ENCODE results near the gene CLSTN1.

CLSTN1 gene

DNA sequence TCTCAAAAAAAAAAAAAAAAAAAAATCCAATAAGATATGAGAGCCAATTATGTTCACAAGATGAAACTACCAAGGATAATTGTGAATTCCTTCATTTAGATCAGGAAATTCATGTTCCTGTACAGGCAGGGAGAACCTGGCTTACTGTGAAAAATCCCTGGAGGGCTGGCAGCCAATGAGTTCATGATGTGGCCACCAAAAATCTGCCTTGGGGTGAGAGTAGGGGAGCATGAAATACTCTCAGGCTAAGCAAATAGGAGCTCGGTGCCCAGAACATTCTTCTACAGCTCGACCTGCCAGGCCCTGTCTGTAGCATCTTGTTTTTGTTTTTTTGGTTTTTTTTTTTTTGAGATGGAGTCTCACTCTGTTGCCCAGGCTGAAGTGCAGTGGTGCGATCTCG lies 122.1 kb downstream of the CLSTN1 start:
- in situ Hi-C loops (cut with MboI; ENCODE audit: low pct_unique_long_range_greater_than_20kb, low sequenced_read_pairs), result no loop called here
- no peak for DNase-seq

DNA sequence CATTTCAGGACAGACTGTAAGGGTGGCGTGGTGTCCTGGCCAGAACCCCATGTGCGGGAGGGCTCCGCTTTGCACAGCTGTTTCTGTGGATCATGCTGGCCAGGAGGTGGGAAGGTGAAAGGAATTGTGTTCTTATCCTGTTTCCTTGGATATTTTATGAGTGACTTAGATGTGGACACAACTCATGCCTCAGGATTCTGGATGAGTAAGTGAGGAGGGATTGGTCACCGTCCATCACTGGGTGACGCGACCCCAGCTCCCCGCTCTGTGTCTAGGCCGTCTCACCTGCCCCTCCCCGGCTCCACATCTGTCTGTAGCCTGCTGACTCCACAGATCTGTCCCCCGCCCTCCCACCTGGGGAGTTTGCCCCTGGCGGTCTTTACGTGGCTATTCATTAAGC lies 123.4 kb downstream of the CLSTN1 start:
- in situ Hi-C loops (cut with MboI; ENCODE audit: low pct_unique_long_range_greater_than_20kb, low sequenced_read_pairs), result no loop called here
- DNase-seq, result no peak

DNA sequence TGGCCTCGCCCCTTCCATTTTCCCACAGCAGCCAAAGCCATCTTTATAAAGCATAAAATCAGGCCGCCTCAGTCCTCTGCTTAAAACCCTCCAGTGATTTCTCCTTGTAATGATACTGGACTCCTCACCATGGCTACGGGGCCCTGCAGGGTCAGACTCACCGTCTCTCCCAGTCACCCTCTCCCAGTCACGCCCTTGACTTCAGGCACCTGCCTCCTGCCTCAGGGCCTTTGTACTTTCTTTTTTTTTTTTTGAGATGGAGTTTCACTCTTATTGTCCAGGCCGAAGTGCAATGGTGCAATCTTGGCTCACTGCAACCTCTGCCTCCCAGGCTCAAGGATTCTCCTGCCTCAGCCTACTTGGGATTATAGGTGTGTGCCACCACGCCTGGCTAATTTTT lies 124.4 kb downstream of the CLSTN1 start:
- no peak for DNase-seq
- in situ Hi-C loops (cut with MboI; ENCODE audit: low pct_unique_long_range_greater_than_20kb, low sequenced_read_pairs), result no loop called here

DNA sequence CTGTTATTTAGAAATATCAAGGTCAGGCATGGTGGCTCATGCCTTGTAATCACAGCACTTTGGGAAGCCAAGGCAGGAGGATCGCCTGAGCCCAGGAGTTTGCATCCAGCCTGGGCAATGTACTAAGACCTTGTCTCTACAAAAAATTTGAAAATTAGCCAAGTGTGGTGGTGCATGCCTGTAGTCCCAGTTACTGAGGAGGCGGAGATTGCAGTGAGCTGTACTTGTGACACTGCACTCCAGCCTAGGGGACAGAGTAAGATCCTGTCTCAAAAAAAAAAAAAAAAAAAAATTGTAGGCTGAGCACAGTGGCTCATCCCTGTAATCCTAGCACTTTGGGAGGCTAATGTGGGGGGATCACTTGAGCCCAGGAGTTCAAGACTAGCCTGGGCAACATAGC lies 127.0 kb downstream of the CLSTN1 start:
- in situ Hi-C loops (cut with MboI; ENCODE audit: low pct_unique_long_range_greater_than_20kb, low sequenced_read_pairs), result no loop called here
- DNase-seq, result no peak

DNA sequence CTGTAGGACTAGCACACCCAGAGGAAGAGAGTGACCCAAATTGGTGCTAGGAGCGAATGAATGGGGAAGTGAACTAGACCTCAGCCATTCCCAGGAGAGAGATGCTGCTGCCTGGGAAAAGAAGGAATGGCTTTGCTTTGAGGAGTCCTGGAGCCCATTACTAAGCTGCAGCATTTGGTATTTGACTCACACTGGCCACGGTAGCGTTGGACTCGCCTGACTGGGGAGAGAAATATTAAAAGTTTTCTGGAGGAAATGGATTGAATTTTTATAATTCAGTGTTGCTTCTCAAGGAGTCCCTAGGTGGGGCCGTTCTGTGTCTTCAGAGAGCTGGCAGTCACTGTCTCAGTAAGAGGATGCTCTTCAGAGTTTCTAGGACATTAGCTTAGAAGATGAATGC lies 132.1 kb downstream of the CLSTN1 start:
- no peak for DNase-seq
- in situ Hi-C loops (cut with MboI; ENCODE audit: low pct_unique_long_range_greater_than_20kb, low sequenced_read_pairs), result no loop called here

DNA sequence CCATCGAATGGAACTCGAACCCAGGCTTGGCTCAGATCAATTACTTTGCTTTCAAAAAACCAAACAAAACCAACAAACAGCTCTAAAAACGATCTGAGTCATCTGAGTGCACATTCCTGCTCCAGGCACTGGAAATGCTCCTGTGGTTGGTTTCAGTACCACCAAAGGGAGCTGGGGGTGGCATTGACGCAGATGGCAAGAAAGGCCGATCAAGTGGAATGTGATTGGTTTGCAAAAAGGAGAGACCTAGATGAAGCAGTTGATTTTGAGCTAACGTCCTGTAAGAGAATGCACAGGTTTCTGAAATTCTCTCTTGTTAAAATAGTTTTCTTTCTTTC lies 132.7 kb downstream of the CLSTN1 start:
- DNase-seq, result no peak
- in situ Hi-C loops (cut with MboI; ENCODE audit: low pct_unique_long_range_greater_than_20kb, low sequenced_read_pairs), result no loop called here

DNA sequence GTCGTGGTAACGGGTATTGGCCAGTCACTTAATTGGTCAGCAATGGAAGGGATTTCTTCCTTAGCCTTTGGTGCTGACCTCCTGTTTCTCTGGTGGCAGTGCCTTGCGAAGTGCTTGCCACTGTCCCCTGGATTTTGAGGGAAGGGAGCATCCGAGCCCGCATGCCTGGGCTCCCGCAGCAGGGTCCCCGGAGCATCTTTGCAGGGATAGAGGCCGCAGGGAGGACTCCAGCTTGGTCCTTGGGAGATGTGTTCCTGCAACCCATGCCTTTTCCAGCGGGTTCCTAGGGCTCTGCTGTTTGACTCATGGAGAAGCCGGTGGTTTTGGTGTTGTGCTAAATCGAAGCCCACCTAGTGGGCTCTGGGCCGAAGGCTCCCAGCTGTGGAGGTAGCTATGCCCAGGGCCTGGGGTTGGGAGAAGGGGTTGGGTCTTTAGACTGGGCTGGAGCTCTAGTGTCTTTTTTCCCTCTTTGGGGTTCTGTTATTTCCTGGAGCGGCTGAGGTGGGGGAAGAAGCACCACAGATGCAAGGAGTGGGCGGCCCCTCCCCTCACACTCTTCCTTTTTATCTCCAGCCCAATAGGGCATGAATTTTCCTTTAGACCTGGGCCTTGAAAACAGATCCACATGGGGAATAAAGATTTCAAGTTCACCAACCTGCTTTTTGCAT lies 133.2 kb downstream of the CLSTN1 start:
- DNase-seq, result no peak
- in situ Hi-C loops (cut with MboI; ENCODE audit: low pct_unique_long_range_greater_than_20kb, low sequenced_read_pairs), result no loop called here

DNA sequence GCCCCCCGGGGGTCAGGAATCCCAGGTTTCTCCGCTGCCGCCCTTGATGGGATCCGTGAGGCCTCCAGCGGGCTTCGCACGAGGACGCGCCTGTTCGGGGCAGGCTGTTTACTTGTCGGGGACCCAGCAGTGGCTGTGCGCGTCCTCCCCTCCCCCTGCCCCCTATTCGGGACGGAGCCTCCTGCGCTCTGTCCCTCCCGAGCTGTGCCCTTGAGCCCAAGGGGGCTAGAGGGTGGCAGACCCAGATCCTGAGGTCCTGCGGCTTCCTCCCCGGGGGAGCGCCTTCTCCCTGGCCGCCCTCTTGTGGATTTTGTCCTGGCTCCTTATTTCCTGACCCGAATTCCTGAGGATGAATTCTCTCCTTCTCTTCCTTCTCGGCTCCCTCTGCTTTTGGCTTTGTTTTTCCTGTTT lies 133.8 kb downstream of the CLSTN1 start:
- in situ Hi-C loops (cut with MboI; ENCODE audit: low pct_unique_long_range_greater_than_20kb, low sequenced_read_pairs), result no loop called here
- DNase-seq, result no peak

DNA sequence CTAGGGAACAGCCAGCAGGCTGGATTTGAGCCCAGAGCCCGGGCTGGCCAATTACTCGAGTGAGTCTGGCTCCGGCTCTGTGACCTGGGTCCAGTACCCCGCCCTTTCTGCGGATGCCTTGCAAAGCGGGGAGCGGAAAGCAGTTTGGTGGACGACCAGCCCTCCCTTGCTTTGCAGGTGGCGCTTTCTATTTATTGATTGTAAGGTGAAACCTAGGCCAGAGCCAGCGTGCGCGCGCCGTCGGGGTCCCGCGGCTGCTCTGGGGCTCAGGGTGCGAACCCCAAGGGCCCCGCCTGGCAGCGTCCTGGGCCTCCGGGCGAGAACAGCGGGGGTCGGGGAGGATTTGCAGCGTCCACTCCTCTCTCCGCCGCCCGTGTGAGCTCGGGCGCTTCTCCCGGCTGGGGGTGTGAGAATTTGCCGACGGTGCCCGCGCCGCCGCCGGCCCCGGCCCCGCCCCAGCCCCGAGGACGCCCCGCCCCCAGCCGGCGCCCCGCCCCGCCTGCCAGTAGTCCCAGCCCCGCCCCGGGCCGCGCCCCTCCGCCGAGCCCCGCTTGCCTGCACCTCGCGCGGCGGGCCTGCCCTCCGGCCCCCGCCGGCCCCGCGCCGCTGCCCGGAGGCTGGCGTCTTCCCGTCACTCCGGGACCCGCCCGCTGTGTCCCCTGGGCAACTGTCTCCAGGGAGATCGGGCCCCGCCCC lies 134.6 kb downstream of the CLSTN1 start:
- DNase-seq, result peak; percentile 67
- in situ Hi-C loops (cut with MboI; ENCODE audit: low pct_unique_long_range_greater_than_20kb, low sequenced_read_pairs), result no loop called here

DNA sequence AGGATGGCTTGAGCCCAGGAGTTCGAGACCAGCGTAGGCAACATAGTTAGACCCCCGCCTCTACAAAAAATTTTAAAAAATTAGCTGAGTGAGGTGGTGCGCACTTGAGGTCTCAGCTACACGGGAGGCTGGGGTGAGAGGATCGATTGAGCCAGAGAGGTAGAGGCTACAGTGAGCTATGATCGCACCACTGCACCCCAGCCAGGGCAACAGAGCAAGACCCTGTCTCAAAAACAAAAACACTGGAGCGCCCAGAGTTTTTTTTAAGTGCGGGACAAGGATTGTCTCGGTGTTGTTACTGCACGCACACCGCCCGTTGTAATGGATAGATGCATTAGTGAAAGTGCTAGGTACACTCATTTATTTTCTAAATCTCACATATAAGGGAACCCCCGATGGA lies 135.2 kb downstream of the CLSTN1 start:
- DNase-seq, result no peak
- in situ Hi-C loops (cut with MboI; ENCODE audit: low pct_unique_long_range_greater_than_20kb, low sequenced_read_pairs), result no loop called here

DNA sequence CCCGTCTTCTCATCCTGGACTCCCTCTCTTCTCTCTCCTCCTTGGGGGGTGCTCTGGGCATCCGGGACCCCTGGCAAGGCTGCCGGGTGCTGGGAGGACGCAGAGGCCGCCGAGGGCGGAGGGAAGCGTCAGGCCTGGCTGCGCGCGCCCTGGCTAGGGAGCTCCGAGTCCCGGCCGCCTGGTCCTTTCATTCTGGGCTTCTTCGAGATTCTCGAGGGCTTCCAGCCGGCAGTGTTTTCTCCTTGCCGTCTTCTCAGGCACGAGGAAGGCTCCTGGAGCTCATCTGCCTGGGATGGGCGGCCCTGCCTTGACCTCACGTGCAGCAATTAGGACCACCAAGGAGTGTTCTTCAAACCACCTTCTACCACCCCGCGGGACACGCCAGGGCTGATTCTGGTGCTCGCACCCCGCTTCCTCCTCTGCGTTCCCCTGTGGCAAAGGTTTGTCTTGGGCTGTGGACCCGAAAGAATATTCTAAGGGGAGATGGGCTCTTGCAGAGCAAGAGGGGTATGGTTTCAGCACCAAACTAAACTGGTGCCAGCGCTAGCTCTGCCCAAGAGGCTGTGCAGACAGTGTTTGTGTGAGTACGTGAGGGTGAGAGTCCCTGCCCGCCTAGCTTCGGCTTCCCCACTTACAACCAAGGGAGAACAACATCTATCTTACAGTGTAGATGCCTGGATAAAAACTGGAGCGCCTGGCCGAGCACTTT lies 135.7 kb downstream of the CLSTN1 start:
- in situ Hi-C loops (cut with MboI; ENCODE audit: low pct_unique_long_range_greater_than_20kb, low sequenced_read_pairs), result no loop called here
- no peak for DNase-seq

DNA sequence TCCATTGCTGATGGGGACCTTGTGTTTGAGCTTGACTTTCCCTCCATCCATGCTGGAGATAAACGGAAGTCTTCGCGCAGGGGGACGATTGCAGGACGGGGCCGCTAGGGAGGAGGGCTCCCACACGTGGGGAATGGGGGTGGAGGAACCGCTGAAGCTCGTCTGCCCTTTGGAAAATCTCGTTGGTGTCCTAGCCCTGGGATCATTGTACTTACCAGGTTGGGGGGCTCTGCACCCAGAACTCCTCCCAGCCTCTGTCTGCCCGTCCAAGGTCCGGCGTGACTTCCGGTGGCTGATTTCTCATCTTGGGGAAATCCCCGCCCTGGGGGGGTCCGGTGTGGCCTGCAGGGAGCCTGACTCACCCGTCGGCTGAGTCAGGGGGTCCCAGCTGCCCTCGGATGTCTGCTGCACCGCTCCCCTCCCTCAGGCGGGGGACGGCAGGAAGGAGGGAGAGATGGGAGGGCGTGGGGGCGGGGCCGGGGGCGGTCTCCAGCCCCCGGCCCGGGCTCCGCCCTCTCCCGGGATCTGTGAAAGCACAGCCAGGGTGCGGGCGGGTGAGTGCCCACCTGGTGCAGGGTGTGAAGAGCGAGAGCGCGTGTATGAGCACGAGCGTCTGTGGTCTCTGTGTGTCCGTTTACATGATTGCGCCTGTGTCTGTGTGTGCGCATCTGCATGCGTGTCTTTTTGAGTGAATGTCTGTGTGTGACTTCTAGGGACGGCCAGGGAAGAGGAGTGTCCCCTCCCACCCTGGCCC lies 136.5 kb downstream of the CLSTN1 start:
- in situ Hi-C loops (cut with MboI; ENCODE audit: low pct_unique_long_range_greater_than_20kb, low sequenced_read_pairs), result no loop called here
- DNase-seq, result peak; percentile 54

DNA sequence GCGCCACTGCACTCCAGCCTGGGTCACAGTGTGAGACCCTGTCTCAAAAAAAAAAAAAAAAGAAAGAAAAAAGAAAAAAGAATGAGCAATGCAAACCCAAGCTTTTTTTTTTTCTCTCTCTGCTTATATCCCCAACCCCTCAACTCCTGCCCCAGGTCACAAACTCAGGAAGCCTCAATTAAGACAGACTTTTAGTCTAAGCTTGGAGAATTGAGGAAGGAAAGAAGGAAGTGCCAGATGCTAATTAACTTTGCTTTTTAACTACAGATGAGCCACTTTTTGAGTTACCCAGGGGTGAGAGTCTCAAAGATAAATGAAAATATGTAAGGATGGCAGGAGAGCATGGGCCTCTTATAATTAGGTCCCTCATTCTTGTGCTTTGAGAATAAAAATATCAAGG lies 139.0 kb downstream of the CLSTN1 start:
- peak; percentile 69 for DNase-seq
- in situ Hi-C loops (cut with MboI; ENCODE audit: low pct_unique_long_range_greater_than_20kb, low sequenced_read_pairs), result no loop called here

DNA sequence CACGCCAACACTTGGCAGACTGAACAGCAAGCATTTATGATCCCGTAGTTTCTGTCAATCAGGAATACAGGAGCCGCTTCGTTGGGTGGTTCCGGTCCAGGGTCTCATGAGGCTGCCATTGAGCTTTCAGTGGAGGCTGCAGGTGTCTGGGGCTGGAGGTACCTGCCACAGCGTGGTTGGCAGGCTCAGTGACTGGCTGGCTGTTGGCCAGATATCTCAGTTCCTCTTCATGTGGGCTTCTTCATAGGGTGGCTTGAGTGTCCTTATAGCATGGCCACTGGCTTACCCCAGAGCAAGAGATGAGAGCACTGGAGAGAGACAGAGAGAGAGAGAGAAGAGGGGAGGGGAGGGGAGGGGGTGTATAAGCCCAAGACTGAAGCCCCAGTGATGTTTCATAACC lies 142.9 kb downstream of the CLSTN1 start:
- in situ Hi-C loops (cut with MboI; ENCODE audit: low pct_unique_long_range_greater_than_20kb, low sequenced_read_pairs), result no loop called here
- no peak for DNase-seq

DNA sequence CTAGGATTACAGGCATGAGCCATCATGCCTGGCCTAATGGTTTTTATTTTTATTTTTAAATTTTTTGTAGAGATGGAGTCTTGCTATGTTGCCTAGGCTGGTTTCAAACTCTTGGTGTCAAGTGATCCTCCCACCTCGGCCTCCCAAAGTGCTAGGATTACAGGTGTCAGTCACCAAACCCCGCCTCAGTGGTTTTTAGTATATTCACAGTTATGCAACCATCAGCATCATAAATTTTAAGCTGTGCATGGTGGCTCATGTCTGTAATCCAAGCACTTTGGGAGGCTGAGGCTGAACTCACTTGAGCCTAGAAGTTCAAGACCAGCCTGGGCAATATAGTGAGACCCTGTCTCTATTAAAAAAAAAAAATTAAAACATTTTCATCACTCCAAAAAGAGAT lies 143.7 kb downstream of the CLSTN1 start:
- in situ Hi-C loops (cut with MboI; ENCODE audit: low pct_unique_long_range_greater_than_20kb, low sequenced_read_pairs), result no loop called here
- DNase-seq, result no peak

Data from KBM-7 (cell line).